Astrocyte of the spinal cord (primary cell): ENCODE data around the gene CAMSAP3.
"Not testable (repeated sequence)": the region's sequence is repeated elsewhere in the genome, so short reads cannot be mapped to it uniquely, and the experiment has no call there.

Experiments used
- DNase-seq: peaks from one replicate; pipeline ENCODE4 v3.0.0; 2011; ENCODE audit warnings: low read depth, low spot score
- H3K4me3 ChIP-seq: 2 replicates; pipeline ENCODE4 v1.5.1; 2011; ENCODE audit warnings: low read depth, mild to moderate bottlenecking, low read length, moderate library complexity
- CTCF ChIP-seq: IDR thresholded peaks from 2 replicates; pipeline ENCODE4 v1.5.1; 2012; ENCODE audit warnings: low read depth, mild to moderate bottlenecking, low read length, inconsistent platforms
- in situ Hi-C: cut with HindIII; loops from 2 replicates; pipeline ENCODE4 v1.10.0; 2017; ENCODE audit warnings: low sequenced_read_pairs

Gene CAMSAP3

GRCh38 chr19:7638802-7639465 is 43.3 kb downstream of the CAMSAP3 start:
- H3K4me3 ChIP-seq: no peak overlapping the region
- DNase-seq: no peak
- in situ Hi-C loops: no loop called here
- TF ChIP-seq CTCF: no peak

DNA sequence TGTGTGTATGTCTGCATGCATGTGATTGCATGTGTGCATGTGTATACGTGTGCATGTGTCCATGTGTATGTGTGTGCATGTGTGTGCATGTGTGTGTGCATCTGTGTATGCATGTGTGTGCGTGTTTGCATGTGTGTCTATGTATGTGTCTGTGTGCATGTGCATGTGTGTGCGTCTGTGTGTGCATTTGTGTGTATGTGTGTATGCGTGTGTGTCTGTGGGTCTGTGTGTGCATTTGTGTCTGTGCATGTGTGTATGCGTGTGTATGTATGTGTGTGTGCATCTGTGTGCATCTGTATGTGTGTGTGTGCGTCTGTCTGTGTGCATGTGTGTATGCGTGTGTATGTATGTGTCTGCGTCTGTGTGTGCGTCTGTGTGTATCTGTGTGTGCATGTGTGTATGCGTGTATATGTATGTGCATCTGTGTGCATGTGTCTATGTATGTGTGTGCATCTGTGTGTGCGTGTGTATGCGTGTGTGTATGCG is 44.2 kb downstream of the CAMSAP3 start:
- no peak for TF ChIP-seq CTCF
- no peak overlapping the region for H3K4me3 ChIP-seq
- in situ Hi-C loops: no loop called here
- DNase-seq: no peak

GRCh38 chr19:7640803-7641202 is 45.1 kb downstream of the CAMSAP3 start:
- DNase-seq: no peak
- H3K4me3 ChIP-seq: no peak overlapping the region
- in situ Hi-C loops: no loop called here
- TF ChIP-seq CTCF: no peak

DNA sequence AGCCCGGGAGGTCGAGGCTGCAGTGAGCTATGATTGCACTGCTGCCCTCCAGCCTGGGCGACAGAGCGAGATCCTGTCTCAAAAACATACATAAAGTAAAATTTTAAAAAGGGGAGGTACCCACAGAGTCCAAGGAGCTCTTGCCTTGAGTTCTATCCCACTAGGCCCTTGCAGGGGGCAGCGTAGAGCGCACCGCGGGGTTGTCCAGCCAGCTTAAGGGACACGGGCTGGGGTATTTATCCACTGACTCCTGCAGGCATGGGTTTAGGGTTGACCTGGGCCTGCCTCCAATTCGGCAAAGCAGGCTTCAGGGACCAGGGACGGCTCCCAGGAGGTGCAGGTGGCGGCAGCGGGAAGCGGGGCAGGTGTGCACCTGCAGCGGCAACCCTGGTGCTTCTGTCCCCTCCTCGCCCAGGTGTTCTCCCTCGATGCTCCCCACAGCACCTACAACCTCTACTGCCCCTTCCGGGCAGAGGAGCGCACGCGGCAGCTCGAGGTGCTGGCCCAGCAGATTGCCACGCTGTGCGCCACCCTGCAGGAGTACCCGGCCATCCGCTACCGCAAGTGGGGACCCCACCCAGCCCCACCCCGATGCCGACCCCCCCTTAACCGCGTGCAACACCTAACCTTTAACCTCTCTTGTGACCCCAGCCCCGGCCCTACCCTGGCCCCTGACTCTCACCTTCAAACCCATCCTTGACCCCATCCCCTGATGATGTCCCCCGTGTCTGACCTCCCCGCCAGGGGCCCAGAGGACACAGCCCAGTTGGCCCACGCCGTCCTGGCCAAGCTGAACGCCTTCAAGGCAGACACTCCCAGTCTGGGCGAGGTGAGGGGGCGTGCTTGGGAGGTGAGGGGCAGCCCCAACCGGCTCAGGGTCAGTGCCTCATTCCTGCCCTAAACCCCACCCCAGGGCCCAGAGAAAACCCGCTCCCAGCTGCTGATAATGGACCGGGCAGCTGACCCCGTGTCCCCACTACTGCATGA is 45.9 kb downstream of the CAMSAP3 start:
- TF ChIP-seq CTCF: no peak
- H3K4me3 ChIP-seq: no peak overlapping the region
- in situ Hi-C loops: no loop called here
- DNase-seq: no peak

DNA sequence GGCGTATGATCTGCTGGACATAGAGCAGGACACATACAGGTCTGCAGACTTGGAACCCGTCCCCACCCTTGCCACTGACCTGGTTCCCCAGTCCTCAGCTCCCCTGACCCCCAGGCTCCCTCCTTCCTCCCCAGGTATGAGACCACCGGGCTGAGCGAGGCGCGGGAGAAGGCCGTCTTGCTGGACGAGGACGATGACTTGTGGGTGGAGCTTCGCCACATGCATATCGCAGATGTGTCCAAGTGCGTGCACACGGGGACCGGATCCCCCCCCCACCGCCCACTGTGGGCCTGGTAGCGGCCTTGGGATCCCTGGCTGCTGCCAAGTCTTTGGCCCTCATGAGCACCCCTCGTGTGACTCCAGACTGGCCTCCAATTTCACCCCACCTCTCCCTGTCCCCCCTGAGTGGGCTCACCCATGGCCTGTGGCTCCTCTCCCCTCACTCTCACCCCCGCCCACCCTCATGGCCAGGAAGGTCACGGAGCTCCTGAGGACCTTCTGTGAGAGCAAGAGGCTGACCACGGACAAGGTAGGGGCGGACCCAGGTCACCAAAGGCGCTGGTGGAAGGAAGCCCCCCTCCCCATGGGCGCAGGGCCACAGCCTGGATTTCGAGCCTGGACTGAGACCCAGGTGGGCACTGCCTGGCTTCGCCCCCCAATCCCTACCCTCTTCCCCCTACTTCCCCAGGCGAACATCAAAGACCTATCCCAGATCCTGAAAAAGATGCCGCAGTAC is 46.8 kb downstream of the CAMSAP3 start:
- no peak overlapping the region for H3K4me3 ChIP-seq
- DNase-seq: no peak
- no peak for TF ChIP-seq CTCF
- in situ Hi-C loops: no loop called here

- DNase-seq: no peak
- in situ Hi-C loops: no loop called here
- TF ChIP-seq CTCF: no peak
- H3K4me3 ChIP-seq: no peak overlapping the region
These were observed 47.4 kb downstream of the CAMSAP3 start for GRCh38 chr19:7643031-7643415.

DNA sequence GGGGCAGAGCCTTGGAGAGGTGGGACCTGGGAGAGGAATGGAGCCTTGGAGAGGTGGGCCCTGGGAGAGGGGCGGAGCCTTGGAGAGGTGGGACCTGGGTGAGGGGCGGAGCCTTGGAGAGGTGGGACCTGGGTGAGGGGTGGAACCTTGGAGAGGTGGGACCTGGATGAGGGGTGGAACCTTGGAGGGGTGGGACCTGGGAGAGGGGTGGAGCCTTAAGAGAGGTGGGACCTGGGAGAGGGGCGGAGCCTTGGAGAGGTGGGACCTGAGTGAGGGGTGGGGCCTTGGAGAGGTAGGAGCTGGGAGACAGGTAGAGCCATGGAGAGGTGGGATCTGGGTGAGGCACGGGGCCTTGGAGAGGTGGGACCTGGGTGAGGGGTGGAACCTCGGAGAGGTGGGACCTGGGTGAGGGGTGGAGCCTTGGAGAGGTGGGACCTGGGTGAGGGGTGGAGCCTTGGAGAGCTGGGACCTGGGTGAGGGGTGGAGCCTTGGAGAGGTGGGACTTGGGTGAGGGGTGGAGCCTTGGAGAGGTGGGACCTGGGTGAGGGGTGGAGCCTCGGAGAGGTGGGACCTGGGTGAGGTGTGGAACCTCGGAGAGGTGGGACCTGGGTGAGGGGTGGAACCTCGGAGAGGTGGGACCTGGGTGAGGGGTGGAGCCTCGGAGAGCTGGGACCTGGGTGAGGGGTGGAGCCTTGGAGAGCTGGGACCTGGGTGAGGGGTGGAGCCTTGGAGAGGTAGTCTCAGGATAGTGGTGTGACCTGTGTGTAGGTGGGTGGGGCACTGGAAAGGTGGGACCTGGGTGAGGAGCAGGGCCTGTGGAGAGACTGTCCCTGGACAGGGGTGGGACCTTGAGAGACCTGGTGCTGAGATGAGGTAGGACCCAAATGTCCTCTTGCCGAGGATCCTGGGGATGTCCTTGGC is 48.2 kb downstream of the CAMSAP3 start:
- H3K4me3 ChIP-seq, DNase-seq, in situ Hi-C loops: not testable (repeated sequence)
